ENCODE results near the gene VKORC1L1.
"Not testable (repeated sequence)": the region's sequence is repeated elsewhere in the genome, so short reads cannot be mapped to it uniquely, and the experiment has no call there.

VKORC1L1 gene

DNA sequence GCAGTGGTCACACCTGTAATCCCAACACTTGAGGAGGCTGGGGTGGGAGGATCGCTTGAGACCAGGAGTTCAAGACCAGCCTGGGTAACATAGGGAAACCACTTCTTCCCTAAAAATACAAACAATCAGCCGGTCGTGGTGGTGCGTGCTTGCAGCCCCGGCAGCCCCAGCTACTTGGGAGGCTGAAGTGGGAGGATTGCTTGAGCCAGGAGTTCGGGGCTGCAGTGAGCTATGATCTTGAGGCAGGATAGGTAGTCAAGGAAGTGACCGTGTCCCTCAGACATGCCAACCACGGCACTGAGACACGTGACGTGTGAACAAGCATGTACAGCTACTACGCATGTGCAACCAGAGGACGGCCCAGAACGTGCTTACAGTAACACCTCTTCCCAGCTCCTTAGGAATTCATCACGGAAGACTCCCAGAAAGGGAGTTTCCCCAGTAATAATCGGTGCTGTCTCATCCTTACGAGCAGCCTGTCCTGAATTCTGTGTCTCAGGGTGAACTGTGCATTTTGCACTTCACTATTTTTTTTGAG lies 103.9 kb downstream of the VKORC1L1 start:
- no peak for DNase-seq (ENCODE audit: low read depth, low spot score)

DNA sequence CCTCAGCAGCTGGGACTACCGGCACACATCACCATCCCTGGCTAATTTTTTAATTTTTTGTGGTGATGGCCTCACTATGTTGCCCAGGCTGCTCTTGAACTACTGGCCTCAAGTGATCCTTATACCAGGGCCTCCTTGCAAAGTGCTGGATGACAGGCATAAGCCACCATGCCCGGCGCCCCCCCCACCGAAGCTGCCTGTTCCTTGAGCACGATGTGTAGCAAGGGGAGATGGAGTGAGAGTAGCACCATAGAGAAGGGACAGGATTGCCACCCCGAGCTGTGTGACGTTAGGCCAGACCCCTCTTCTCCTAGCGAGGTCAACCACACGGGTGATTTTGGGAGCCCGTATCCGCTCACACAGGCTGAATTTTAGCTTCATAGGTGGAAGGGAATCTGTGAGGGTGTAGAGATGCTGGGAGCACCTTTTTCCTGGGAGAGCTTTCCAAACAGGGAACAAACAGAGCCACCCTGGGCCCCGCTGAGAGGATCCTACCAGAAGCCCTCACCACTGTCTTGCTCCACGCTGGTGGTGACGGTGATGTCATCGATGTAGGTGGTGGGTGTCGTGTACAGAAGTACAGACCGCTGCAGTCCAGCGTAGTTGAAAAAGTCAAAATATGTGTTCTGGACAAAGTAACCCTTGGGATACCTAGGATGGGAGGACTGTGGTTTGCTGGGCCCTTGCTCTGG lies 106.2 kb downstream of the VKORC1L1 start:
- no peak for DNase-seq (ENCODE audit: low read depth, low spot score)

DNA sequence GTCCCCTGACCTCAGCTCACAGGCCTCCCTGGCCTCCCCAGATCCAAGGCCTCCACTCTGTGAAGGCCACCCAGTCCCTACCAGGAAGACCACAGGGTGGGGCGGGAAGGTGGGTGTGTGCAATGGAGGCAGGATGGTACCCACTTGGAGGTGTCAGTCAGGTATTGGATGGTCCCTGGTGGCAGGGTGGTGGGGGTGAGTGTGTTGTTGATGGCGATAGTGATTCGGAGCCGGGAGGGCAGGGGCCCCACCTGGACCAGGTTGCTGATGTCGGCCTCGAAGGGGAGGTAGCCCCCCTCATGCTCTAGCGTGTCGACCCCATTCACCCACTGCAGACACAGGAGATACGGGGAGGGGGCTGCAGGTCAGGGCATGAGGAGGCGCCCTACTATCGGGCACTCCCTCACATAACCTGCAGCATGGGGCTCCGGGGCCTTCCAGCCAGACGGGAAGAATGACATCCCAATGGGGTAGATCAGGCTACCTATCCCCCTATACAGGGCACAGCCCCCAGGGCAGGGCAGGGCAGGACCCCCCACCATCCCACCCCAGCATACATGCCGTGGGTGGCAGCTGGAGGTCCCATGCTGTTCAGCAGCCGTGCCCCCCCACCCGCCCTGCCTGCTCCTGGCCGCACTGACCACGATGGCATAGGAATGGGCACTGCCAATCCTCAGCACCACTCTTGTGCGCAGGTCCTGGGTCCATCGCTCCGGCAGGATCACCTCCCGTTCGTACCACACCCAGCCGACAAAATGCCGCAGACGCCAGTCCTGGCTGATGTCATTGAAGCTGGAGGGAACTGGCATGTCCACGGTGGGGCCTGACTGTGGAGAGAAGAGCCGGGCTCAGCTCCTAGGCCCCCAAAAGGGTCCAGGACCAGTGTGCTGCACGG lies 107.0 kb downstream of the VKORC1L1 start:
- DNase-seq (ENCODE audit: low read depth, low spot score) = no peak

DNA sequence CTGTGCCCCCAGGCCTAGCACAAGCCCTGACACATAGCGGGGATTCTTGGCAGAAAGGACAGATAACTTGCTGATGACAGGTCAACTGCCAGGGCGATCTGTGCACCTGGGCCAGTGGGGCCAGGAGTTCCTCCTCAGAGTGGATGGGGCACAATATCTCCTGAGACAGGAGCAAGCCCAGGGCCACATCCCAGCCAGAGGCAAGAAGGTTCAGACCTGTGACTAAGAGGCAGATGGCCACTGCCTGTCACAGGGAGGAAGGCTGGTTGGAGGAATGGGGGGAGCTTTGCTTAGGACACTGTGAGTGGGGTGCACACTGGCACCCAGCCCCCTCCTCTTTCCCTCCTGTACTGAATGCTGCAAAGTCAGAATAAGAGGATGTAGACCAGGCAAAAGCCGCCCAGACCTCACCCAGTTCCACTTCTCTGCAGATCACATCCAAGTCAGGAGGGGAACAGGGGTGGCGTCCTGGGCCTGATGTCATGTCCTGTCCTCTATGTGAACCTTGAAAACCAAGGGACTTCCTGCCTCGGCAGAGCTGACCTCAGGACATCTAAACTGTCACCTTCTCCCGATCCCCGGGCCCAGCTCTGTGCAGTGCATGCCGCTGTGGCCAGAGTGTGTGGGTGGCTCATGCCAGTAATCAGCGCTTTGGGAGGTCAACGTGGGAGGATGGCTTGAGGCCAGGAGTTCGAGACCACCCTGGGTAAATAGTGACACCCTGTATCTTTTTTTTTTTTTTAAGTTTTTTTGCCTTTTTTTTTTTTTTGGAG lies 107.8 kb downstream of the VKORC1L1 start:
- peak; percentile 14 for DNase-seq (ENCODE audit: low read depth, low spot score)

DNA sequence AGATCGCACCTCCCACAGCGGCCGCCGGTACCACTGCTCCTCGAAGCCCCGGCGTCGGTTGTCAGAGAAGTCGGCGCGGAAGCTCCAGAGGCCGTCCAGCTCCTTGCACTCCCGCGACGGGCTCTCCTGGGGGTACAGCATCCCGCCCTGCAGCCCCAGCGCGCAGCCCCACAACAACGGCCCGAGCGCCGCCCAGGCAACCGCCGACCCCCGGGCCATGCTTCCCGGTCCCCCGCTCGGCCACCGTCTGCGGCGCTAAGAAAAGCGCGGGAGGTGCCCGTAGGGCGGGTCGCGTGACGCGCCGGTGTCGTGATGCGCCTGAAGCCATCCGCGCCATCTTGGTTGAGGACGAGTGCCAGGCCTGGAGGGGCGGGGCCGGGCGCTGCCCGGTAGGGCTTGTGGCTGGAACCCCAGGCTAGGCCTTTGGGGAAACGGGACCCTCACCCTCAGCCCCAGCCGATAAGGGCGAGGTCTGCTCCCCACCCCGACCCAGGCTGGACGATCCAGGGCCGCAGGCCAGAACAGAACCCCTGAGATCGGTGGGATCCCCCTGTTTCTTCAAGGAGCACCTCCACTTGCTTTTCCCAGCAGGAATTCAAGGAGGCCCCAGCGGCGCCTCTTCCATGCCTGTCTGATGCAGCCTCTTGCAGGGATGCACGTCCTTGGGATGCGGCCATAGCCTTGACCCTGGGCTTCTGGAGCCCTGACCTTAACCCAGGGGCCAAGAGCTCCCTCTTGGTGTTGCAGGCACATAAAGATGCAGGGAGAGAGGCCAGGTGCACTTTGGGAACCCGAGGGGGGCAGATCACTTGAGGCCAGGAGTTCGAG lies 109.3 kb downstream of the VKORC1L1 start, which contains the start of gene GUSB:
Gene GUSB, minus strand, starts transcription at position 249 of the 828 bp plus-strand sequence. Its CDS starts 30 bp downstream, at position 219.
- peak; percentile 95 for DNase-seq (ENCODE audit: low read depth, low spot score)

DNA sequence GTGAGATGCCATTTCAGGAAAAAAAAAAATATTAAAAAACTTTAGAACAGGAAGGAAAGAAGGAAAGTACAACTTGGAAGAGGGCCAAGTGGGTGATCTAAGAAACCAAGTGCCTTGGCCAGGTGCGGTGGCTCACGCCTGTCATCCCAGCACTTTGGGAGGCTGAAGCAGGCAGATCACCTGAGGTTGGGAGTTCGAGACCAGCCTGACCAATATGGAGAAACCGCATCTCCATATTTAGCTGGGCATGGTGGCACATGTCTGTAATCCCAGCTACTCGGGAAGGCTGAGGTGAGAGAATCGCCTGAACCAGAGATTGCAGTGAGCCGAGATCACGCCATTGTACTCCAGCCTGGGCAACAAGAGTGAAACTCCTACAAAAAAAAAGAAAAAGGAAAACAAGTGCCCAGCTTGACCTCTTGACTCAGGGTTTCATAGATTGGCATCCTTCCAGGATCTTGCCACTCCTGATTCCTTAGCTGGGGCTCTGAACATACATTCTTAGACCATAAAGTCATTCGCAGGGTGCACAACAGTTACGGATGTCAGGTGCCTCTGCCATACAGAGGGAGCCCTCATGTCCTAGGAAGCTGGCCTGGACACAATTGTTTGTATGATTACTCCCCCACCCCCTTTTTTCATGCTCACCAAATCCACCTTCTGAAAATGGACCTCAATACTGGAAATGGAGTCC lies 111.2 kb downstream of the VKORC1L1 start:
- peak; percentile 36 for DNase-seq (ENCODE audit: low read depth, low spot score)

DNA sequence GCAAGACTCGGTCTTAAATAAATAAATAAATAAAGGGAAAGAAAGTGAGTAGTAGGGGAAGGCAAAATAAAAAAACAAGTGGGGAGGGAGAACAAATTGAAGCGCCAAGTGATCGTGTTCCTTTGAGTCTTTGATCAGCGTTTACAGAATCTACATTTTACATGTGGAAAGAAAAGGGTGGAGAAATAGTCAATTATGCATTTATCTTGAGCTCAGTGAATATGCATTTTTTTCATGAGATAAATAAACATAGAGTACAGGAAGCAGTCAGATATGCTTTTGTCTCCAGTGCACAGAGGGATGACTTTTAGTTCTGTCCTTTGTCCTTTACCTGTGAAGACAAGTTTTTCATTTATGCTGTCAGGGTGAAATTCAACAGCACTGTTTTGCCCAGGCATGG lies 115.2 kb downstream of the VKORC1L1 start:
- no peak for DNase-seq (ENCODE audit: low read depth, low spot score)

DNA sequence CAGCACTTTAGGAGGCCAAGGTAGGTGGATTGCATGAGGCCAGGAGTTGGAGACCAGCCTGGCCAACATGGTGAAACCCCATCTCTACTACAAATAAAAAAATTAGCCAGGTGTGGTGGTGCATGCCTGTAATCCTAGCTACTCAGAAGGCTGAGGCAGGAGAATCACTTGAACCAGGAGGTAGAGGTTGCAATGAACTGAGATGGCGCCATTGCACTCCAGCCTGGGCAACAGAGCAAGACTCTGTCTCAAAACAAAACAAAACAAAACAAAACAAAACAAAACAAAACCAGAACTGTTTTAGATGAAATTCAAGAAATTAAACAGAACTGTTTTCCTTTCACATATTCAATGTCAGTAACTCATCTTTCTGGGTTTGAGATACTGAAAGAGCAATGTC lies 115.6 kb downstream of the VKORC1L1 start:
- DNase-seq (ENCODE audit: low read depth, low spot score) = not testable (repeated sequence)

DNA sequence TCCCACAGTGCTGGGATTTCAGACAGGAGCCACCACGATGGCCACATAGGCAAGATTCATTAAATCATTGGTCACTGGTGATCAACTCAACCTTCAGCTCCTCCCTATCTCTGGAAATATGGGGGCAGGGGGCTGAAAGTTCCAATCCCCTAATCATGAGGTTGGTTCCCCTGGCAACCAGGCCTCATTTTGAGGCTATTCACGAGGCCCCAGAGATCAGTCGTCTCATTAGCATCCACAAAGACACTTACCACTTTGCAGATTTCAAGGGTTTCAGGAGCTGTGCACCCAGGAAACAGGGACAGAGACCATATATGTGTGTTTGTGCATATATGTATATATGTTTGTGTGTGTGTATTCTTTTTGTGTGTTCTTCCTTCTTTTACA lies 116.8 kb downstream of the VKORC1L1 start:
- DNase-seq (ENCODE audit: low read depth, low spot score) = no peak

DNA sequence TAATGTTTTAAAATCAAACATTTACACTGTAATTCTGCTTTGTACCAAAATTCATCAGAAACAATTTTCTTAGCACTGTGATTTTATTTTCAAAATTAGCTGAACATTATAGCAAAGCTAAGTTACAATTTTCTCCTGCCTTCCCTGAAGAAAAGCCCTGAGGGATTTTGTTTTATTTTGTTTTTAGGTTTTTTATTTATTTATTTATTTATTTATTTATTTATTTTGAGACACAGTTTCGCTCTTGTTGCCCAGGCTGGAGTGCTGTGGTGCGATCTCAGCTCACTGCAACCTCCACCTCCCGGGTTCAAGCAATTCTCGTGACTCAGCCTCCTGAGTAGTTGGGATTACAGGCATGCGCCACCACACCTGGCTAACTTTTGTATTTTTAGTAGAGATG lies 119.0 kb downstream of the VKORC1L1 start:
- not testable (repeated sequence) for DNase-seq (ENCODE audit: low read depth, low spot score)

DNA sequence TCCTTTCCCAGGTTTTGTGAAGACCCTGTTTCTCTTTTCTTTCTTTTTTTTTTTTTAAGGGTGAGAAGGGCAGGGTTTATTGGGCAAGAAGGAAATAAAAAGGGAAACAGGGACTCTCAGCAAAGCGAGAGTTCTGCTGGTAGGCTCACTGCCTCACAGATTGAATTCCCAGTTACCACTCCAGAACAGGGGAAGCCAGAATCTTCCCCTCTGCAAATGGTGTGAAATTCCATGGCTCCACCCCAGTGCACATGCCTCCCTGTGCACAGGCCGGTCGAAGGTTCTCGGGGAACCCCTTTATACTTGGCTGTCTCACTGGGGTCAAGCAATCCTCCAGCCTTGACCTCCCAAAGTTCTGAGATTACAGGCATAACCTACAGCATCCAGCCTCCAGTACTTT lies 119.7 kb downstream of the VKORC1L1 start:
- DNase-seq (ENCODE audit: low read depth, low spot score) = no peak

DNA sequence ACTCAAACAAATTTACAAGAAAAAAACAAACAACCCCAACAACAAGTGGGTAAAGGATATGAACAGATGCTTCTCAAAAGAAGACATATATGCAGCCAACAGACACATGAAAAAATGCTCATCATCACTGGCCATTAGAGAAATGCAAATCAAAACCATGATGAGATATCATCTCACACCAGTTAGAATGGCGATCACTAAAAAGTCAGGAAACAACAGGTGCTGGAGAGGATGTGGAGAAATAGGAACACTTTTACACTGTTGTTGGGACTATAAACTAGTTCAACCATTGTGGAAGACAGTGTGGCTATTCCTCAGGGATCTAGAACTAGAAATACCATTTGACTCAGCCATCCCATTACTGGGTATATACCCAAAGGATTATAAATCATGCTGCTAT lies 122.1 kb downstream of the VKORC1L1 start:
- DNase-seq (ENCODE audit: low read depth, low spot score) = not testable (repeated sequence)

DNA sequence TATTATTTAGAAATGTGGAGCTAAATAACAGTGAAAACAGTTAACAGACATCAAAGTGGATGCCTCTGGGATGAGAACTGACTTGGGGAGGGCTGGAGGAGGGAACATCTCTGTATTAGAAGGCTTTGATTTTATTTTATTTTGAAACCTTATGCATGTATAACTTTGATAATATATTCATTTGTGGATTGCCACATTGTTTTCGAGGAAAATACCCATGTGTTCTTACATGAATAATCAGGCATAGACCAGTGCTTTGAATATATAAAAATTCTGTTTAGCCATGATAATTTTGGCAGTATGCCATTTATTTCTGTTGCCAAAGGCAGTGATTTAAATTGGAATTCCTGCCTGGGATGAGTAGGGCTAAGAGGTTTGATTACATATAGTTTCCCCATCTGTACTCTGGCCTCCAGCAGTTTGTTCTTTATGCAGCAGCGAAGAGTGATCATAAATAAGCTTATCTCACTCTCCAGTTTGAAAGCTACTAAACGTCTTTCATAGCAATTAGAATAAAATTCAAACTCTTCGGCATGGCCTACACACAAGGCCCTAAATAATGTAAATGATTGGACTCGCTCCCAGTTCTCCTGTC lies 128.0 kb downstream of the VKORC1L1 start:
- DNase-seq (ENCODE audit: low read depth, low spot score) = not testable (repeated sequence)

DNA sequence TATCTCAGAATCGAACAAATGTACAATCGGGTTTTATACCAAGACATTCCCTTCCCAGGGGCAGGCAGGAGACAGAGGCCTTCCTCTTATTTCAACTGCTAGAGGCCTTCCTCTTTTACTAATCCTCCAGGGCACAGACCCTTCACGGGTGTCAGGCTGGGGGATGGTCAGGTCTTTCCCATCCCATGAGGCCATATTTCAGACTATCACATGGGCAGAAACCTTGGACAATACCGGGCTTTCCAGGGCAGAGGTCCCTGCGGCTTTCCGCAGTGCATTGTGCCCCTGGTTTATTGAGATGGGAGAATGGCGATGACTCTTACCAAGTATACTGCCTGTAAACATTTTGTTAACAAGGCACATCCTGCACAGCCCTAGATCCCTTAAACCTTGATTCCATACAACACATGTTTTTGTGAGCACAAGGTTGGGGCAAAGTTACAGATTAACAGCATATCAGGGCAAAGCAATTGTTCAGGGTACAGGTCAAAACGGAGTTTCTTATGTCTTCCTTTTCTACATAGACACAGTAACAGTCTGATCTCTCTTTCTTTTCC lies 132.3 kb downstream of the VKORC1L1 start:
- DNase-seq (ENCODE audit: low read depth, low spot score) = not testable (repeated sequence)

DNA sequence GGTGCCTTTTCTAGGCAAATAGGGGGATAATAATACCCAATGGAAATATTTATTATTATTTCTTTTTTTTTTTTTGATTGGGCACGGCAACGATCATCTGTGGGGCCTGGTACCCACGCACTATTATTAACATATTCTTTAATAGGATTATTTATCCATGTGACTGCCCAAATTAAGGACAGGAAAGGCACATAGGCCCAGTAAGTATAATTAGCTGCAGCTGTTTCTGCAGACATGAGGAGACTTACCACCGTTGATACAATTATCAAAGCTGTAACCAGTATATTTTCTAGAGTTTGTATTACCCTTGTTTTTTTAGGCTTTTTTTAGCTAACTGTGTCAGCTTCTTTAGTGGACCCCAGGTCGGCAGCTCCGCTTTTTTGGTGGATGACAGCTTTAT lies 134.4 kb downstream of the VKORC1L1 start:
- no peak for DNase-seq (ENCODE audit: low read depth, low spot score)
